ENCODE measurements around the gene CRELD2. TPM values are rescaled to one million over a fixed set of nuclear protein-coding genes. Genes with fewer than 3 reads are reported as not detected.

Gene CRELD2
- total and polyA plus RNA-seq, 2 of the 13 experiments (the other 11 are each of a cell fraction or from before 2014, with no cell fraction given), result 17.2 to 44.7 TPM

DNA sequence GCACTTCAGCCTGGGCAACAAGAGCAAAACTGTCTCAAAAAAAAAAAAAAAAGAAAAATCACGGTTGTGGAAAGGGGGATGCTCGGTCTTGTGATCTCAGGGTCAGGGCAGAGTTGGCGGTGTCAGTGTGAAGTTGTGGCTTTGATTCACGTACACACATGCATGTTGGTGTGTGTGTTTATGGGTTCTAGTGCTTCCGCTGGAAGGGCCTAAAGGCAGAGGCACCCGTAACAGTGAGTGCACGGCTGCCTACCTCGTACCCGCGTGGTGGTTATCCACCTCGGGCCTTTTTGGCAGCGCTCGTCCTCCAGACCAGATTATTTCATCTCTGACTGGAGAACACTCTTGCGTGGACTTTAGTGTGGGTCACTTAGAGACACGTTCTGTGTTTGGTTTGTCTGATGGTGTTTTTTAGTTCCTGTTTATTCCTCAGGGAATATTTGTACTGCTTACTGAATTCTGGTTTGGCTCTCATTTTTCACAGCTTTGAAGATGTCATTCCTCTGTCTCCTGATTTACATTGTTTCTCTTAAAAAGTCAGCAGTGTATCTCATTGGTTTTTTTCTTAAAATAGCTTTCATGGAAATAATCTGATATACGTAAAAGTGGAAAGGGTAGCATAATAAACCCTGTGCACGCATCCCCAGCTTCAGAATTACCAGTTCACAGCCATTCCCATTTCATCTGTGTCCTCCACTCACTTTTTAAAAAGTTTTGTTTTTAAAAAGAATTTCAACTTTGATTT lies 49.2 kb upstream of the CRELD2 start (continued):
- no peak for TF ChIP-seq ZNF781 (CRISPR knock-in tag; IDR thresholded peaks at IDR 0.05; ENCODE audit: borderline replicate concordance, not compliant biosample characterization)
- TF ChIP-seq, protein P1, sequence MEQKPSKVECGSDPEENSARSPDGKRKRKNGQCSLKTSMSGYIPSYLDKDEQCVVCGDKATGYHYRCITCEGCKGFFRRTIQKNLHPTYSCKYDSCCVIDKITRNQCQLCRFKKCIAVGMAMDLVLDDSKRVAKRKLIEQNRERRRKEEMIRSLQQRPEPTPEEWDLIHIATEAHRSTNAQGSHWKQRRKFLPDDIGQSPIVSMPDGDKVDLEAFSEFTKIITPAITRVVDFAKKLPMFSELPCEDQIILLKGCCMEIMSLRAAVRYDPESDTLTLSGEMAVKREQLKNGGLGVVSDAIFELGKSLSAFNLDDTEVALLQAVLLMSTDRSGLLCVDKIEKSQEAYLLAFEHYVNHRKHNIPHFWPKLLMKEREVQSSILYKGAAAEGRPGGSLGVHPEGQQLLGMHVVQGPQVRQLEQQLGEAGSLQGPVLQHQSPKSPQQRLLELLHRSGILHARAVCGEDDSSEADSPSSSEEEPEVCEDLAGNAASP (CRISPR knock-in tag; IDR thresholded peaks at IDR 0.05; ENCODE audit: borderline replicate concordance), result no peak
- TF ChIP-seq POLR2AphosphoS5 (IDR thresholded peaks at IDR 0.05; ENCODE audit: low read depth, low read length), result no peak
- TF ChIP-seq REL (CRISPR knock-in tag; conservative IDR thresholded peaks at IDR 0.05), result no peak
- TF ChIP-seq, protein P2, sequence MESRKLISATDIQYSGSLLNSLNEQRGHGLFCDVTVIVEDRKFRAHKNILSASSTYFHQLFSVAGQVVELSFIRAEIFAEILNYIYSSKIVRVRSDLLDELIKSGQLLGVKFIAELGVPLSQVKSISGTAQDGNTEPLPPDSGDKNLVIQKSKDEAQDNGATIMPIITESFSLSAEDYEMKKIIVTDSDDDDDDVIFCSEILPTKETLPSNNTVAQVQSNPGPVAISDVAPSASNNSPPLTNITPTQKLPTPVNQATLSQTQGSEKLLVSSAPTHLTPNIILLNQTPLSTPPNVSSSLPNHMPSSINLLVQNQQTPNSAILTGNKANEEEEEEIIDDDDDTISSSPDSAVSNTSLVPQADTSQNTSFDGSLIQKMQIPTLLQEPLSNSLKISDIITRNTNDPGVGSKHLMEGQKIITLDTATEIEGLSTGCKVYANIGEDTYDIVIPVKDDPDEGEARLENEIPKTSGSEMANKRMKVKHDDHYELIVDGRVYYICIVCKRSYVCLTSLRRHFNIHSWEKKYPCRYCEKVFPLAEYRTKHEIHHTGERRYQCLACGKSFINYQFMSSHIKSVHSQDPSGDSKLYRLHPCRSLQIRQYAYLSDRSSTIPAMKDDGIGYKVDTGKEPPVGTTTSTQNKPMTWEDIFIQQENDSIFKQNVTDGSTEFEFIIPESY (CRISPR knock-in tag; IDR thresholded peaks at IDR 0.05), result peak; percentile 88
- TF ChIP-seq, protein P3, sequence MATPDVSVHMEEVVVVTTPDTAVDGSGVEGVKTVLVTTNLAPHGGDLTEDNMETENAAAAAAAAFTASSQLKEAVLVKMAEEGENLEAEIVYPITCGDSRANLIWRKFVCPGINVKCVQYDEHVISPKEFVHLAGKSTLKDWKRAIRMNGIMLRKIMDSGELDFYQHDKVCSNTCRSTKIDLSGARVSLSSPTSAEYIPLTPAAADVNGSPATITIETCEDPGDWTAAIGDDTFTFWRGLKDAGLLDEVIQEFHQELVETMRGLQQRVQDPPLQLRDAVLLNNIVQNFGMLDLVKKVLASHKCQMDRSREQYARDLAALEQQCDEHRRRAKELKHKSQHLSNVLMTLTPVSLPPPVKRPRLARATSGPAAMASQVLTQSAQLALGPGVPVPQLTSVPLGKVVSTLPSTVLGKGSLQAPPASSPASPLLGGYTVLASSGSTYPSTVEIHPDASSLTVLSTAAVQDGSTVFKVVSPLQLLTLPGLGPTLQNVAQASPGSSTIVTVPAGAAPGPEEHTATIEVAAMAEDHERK (CRISPR knock-in tag; IDR thresholded peaks at IDR 0.05; ENCODE audit: low read depth), result no peak
- TF ChIP-seq, protein P4, sequence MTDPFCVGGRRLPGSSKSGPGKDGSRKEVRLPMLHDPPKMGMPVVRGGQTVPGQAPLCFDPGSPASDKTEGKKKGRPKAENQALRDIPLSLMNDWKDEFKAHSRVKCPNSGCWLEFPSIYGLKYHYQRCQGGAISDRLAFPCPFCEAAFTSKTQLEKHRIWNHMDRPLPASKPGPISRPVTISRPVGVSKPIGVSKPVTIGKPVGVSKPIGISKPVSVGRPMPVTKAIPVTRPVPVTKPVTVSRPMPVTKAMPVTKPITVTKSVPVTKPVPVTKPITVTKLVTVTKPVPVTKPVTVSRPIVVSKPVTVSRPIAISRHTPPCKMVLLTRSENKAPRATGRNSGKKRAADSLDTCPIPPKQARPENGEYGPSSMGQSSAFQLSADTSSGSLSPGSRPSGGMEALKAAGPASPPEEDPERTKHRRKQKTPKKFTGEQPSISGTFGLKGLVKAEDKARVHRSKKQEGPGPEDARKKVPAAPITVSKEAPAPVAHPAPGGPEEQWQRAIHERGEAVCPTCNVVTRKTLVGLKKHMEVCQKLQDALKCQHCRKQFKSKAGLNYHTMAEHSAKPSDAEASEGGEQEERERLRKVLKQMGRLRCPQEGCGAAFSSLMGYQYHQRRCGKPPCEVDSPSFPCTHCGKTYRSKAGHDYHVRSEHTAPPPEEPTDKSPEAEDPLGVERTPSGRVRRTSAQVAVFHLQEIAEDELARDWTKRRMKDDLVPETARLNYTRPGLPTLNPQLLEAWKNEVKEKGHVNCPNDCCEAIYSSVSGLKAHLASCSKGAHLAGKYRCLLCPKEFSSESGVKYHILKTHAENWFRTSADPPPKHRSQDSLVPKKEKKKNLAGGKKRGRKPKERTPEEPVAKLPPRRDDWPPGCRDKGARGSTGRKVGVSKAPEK (CRISPR knock-in tag; IDR thresholded peaks at IDR 0.05; ENCODE audit: borderline replicate concordance), result no peak
- TF ChIP-seq NFYB (CRISPR knock-in tag; IDR thresholded peaks at IDR 0.05), result no peak
- TF ChIP-seq HOXA7 (CRISPR knock-in tag; IDR thresholded peaks at IDR 0.05), result no peak
- TF ChIP-seq ZNF317 (CRISPR knock-in tag; IDR thresholded peaks at IDR 0.05), result peak; percentile 98
- TF ChIP-seq ZNF572 (CRISPR knock-in tag; IDR thresholded peaks at IDR 0.05), result no peak
- TF ChIP-seq, protein P5, sequence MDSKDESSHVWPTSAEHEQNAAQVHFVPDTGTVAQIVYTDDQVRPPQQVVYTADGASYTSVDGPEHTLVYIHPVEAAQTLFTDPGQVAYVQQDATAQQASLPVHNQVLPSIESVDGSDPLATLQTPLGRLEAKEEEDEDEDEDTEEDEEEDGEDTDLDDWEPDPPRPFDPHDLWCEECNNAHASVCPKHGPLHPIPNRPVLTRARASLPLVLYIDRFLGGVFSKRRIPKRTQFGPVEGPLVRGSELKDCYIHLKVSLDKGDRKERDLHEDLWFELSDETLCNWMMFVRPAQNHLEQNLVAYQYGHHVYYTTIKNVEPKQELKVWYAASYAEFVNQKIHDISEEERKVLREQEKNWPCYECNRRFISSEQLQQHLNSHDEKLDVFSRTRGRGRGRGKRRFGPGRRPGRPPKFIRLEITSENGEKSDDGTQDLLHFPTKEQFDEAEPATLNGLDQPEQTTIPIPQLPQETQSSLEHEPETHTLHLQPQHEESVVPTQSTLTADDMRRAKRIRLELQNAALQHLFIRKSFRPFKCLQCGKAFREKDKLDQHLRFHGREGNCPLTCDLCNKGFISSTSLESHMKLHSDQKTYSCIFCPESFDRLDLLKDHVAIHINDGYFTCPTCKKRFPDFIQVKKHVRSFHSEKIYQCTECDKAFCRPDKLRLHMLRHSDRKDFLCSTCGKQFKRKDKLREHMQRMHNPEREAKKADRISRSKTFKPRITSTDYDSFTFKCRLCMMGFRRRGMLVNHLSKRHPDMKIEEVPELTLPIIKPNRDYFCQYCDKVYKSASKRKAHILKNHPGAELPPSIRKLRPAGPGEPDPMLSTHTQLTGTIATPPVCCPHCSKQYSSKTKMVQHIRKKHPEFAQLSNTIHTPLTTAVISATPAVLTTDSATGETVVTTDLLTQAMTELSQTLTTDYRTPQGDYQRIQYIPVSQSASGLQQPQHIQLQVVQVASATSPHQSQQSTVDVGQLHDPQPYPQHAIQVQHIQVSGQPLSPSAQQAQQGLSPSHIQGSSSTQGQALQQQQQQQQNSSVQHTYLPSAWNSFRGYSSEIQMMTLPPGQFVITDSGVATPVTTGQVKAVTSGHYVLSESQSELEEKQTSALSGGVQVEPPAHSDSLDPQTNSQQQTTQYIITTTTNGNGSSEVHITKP (CRISPR knock-in tag; IDR thresholded peaks at IDR 0.05; ENCODE audit: low read depth), result no peak

Data from HepG2 (cell line).